Naive thymus-derived CD4-positive, alpha-beta T cell (primary cell): ENCODE data around the gene SRPRA. TPM values are rescaled to one million over a fixed set of nuclear protein-coding genes. Genes with fewer than 3 reads are reported as not detected.

Experiments
- ATAC-seq: fragments of 150-1000 bp; cut with Tn5 transposase; 2 replicates; pipeline ENCODE4 v1.10.0; 2021; ENCODE audit warnings: mild to moderate bottlenecking, moderate library complexity
- CTCF ChIA-PET: fragments of 350-600 bp; sonication (Branson Sonifier 250); formaldehyde crosslinking; loops from one replicate; lab custom pipeline; 2021; ENCODE audit warnings: antibody characterized with exemption; lab: Charles Lee
- POLR2A ChIA-PET: fragments of 350-600 bp; sonication (Branson Sonifier 250); formaldehyde crosslinking; loops from one replicate; lab custom pipeline; 2021; ENCODE audit warnings: antibody characterized with exemption, inconsistent platforms; lab: Charles Lee
- DNase-seq, 9 donors: peaks; one replicate each; pipeline versions ENCODE4 v3.0.0 to v3.0.0-alpha.2; 2020 to 2022; ENCODE audit warnings: mixed read lengths in 1 of 9
- H3K27ac ChIP-seq: one replicate; pipeline ENCODE4 v1.7.0; 2013; ENCODE audit warnings: mild to moderate bottlenecking, low read depth, low read length, moderate library complexity
- H3K27me3 ChIP-seq, 2 donors: one replicate each; pipeline ENCODE4 v1.7.0; 2013; ENCODE audit warnings: low read length in 2 of 2, mild to moderate bottlenecking in 2 of 2, moderate library complexity in 2 of 2; ENCODE audit not compliant: control insufficient read depth in 2 of 2, insufficient read depth in 2 of 2
- H3K36me3 ChIP-seq, 3 experiments: 1 replicate in 2 of 3; 2 replicates in 1 of 3; pipeline ENCODE4 v1.7.0; 2013; ENCODE audit warnings: low read length in 3 of 3, mild to moderate bottlenecking in 3 of 3, moderate library complexity in 1 of 3; ENCODE audit not compliant: insufficient read depth in 3 of 3, control insufficient read depth in 2 of 3
- H3K4me1 ChIP-seq, 2 donors: one replicate each; pipeline ENCODE4 v1.7.0; 2013; ENCODE audit warnings: low read length in 2 of 2, mild to moderate bottlenecking in 2 of 2, moderate library complexity in 1 of 2; ENCODE audit not compliant: control insufficient read depth in 2 of 2, insufficient read depth in 2 of 2
- H3K4me3 ChIP-seq: 2 replicates; pipeline ENCODE4 v1.7.0; 2013; ENCODE audit warnings: mild to moderate bottlenecking, low read length
- H3K9me3 ChIP-seq, 3 experiments: 1 replicate in 2 of 3; 2 replicates in 1 of 3; pipeline ENCODE4 v1.7.0; 2013; ENCODE audit warnings: low read length in 3 of 3; ENCODE audit not compliant: control insufficient read depth in 2 of 3
- H3K27ac Mint-ChIP-seq, 9 donors: one replicate each; pipeline ENCODE4 v1.8.0; 2020 to 2022; ENCODE audit warnings: mixed read lengths in 9 of 9, mild to moderate bottlenecking in 8 of 9, moderate library complexity in 5 of 9, inconsistent platforms in 2 of 9
- H3K27me3 Mint-ChIP-seq, 5 donors: one replicate each; pipeline ENCODE4 v1.8.0; 2021 to 2022; ENCODE audit warnings: mixed read lengths in 5 of 5, mild to moderate bottlenecking in 1 of 5
- H3K36me3 Mint-ChIP-seq, 5 donors: one replicate each; pipeline ENCODE4 v1.8.0; 2020 to 2022; ENCODE audit warnings: mixed read lengths in 5 of 5, mild to moderate bottlenecking in 3 of 5, inconsistent platforms in 1 of 5
- H3K4me1 Mint-ChIP-seq, 7 donors: one replicate each; pipeline ENCODE4 v1.8.0; 2020 to 2022; ENCODE audit warnings: mixed read lengths in 7 of 7, mild to moderate bottlenecking in 3 of 7, inconsistent platforms in 1 of 7
- H3K4me3 Mint-ChIP-seq, 10 donors: one replicate each; pipeline ENCODE4 v1.8.0; 2020 to 2022; ENCODE audit warnings: mild to moderate bottlenecking in 10 of 10, mixed read lengths in 10 of 10, moderate library complexity in 6 of 10, inconsistent platforms in 2 of 10
- H3K9me3 Mint-ChIP-seq, 11 donors: one replicate each; pipeline ENCODE4 v1.8.0; 2020 to 2022; ENCODE audit warnings: mixed read lengths in 11 of 11, mild to moderate bottlenecking in 4 of 11, inconsistent platforms in 1 of 11, moderate library complexity in 1 of 11
- intact Hi-C, 2 donors: fragments of 100-400 bp; cut with micrococcal nuclease; formaldehyde crosslinking; loops; one replicate each; pipeline ENCODE4 v1.15.1; 2023
- polyA plus RNA-seq, 2 donors: library from polyadenylated mRNA; unstranded; fragments of 300-500 nt; fragmentation: Illumina TruSeq; gene quantifications; one replicate each; pipeline ENCODE4 v1.2.3, GENCODE V29; 2021
- total RNA-seq, 6 experiments: library from RNA in 5 of 6; stranded (reverse) in 5 of 6; gene quantifications; 1 replicate in 5 of 6; 2 replicates in 1 of 6; pipeline ENCODE4 v1.2.3 and lab custom pipeline; 2021 to 2026

Gene SRPRA
- total and polyA plus RNA-seq, 7 experiments from 2014 or later, result 81.6 to 179 (median 149) TPM

DNA sequence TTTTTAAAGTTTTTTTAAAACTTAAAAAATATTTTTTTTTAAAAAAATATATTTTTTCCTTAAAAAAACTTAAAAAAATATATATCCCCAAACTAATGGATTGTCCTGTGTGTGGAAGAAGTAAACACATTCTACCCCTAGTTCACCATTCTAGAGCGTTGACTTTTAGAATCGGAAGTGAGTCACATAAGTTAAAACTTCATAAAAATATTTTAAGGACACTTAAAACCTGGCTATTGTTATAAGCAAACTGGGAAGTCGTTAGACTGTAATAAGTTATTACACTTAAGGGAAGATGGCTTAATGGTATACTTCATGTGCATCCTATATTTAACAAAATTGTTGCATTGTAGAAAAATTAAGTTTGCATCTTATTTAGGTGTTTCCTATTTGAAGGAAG, 36.0 kb downstream of the SRPRA start:
- POLR2A ChIA-PET, result no interaction called here
- H3K9me3 Mint-ChIP-seq, result no peaks in the 10 kb centered on the region
- H3K36me3 ChIP-seq, result peaks cover 0 to 3% (median 0%) of the 10 kb centered on the region in 3 experiments

DNA sequence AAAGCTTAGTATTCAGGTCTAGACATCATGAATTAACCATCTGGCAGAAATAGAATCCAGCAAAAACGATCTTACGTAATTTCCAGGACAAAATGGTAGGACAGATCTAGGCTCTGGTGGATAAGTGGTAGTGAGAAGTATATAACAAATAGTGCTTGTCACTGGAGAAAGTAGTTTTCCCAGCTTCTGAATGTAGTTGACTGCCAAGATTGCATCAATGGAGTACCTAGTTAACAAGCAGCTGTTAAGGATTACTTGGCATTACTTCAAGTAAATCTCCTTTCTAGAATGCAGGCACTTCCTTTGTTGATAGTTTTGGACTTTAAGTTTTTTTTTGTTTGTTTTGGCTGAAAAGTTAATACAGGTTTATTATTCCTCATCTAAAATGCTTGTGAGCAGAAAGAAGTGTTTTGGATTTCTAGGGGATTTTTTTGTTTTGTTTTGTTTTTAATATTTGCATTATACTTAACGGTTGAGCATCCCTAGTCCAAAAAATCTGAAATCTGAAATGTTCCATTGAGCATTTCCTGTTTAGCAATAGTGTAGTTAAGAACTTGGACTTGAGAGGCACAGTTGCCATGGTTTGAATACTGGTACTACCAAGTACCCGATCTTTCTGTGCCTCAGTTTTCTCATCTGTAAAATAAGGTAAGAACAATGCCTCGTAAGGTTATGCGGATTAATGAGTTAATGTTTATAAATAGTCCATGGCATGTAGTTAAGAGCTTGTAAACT, 36.8 kb downstream of the SRPRA start:
- peaks cover 7 to 29% (median 14%) of the 10 kb centered on the region in 5 donors for H3K36me3 Mint-ChIP-seq
- ChIA-PET CTCF (no interaction called here), POLR2A (no interaction called here)
- ATAC-seq (no peak), DNase-seq (no peak)
- H3K9me3 ChIP-seq, result no peaks in the 10 kb centered on the region
- no peak overlapping the region for H3K27ac ChIP-seq
- intact Hi-C loops, result no loop called here
- peaks cover 0 to 3% (median 0%) of the 10 kb centered on the region in 3 experiments for H3K36me3 ChIP-seq
- H3K4me1 Mint-ChIP-seq, result peaks cover 0 to 6% (median 4%) of the 10 kb centered on the region in 7 donors
- no peaks in the 10 kb centered on the region for H3K4me1 ChIP-seq
- no peak overlapping the region for H3K4me3 Mint-ChIP-seq
- H3K27me3 Mint-ChIP-seq, result no peaks in the 10 kb centered on the region
- H3K9me3 Mint-ChIP-seq, result no peaks in the 10 kb centered on the region
- H3K27me3 ChIP-seq, result no peaks in the 10 kb centered on the region
- no peak overlapping the region for H3K4me3 ChIP-seq
- H3K27ac Mint-ChIP-seq, result no peak overlapping the region

More for the DNA sequence above, 36.0 kb downstream of the SRPRA start:
- H3K27me3 ChIP-seq, result no peaks in the 10 kb centered on the region
- no peak for ATAC-seq
- no peak overlapping the region for H3K4me3 ChIP-seq
- peaks cover 0 to 6% (median 4%) of the 10 kb centered on the region in 7 donors for H3K4me1 Mint-ChIP-seq
- peaks cover 7 to 29% (median 14%) of the 10 kb centered on the region in 5 donors for H3K36me3 Mint-ChIP-seq
- no peak overlapping the region for H3K4me3 Mint-ChIP-seq
- DNase-seq, result no peak
- no peaks in the 10 kb centered on the region for H3K27me3 Mint-ChIP-seq
- CTCF ChIA-PET, result no interaction called here
- no peaks in the 10 kb centered on the region for H3K9me3 ChIP-seq
- H3K27ac Mint-ChIP-seq, result no peak overlapping the region
- H3K4me1 ChIP-seq, result no peaks in the 10 kb centered on the region
- intact Hi-C loops, result no loop called here
- no peak overlapping the region for H3K27ac ChIP-seq

DNA sequence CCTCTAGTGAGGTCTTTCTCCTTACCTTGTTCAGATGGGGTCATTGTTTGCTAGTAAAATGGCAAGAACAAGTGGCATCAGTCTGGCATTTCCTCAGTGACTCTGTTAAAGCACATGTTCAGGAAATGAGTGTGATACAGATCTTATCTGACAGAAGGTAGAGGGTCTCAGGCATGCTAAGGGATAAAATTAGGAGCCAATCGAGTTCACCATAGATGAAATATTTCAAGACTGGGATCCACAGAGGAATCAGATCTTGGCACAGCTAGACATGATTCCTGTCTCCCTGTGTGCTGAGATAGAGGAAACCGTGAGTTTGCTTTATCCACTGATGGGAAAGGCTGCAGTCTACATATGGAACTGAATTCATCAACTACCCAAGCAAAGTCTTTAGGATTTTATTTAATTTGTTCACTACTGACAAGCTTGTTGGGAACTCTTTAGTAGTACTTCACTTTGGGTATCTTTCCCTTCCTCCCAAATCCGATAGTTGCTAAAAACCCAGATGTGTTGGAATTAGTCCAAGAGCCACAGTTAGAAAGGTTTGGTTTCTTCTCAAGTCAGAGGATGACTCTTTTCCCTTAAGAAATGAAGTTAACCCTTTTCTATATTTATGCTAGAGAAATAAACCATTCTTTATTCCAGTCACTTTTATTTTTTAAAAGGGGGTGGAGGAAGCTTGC, 38.7 kb downstream of the SRPRA start:
- Histone ChIP-seq H3K4me3 (no peak overlapping the region), H3K36me3 (peaks cover 0 to 3% (median 0%) of the 10 kb centered on the region in 3 experiments), H3K9me3 (no peaks in the 10 kb centered on the region), H3K27ac (no peak overlapping the region), H3K27me3 (no peaks in the 10 kb centered on the region), H3K4me1 (no peaks in the 10 kb centered on the region)
- H3K27ac Mint-ChIP-seq, result no peak overlapping the region
- H3K9me3 Mint-ChIP-seq, result peaks cover 0 to 2% (median 0%) of the 10 kb centered on the region in 11 donors
- ChIA-PET POLR2A (no interaction called here), CTCF (no interaction called here)
- DNase-seq (no peak), ATAC-seq (no peak)
- peaks cover 0 to 21% (median 6%) of the 10 kb centered on the region in 5 donors for H3K36me3 Mint-ChIP-seq
- intact Hi-C loops, result no loop called here
- H3K4me1 Mint-ChIP-seq, result peaks cover 0 to 6% (median 4%) of the 10 kb centered on the region in 7 donors
- H3K4me3 Mint-ChIP-seq, result no peak overlapping the region
- no peaks in the 10 kb centered on the region for H3K27me3 Mint-ChIP-seq

DNA sequence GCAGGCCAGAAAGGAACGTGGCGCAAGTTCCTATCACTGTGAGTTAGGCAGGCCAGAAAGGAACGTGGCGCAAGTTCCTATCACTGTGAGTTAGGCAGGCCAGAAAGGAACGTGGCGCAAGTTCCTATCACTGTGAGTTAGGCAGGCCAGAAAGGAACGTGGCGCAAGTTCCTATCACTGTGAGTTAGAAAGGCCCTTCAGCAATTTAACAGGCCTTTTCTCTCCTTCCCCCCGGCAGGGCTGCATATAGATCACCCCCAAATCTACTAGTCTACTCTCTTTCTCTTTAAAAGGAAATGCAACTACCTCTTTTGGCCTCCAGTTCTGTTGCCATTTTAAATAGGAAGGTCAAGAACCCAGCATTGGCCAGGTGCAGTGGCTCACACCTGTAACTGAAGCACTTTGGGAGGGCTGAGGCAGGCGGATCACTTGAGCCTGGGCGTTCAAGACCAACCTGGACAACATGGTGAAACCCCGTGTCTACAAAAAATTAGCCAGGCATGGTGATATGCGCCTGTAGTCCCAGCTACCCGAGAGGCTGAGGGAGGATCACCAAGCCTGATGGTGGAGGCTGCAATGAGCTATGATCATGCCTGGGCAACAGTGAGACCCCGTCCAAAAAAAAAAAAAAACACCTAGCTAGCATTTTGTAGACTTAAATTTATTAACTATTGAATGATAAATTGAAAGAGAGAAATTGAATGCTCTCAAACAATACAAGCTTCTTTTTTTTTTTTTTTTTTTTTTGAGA, 42.2 kb downstream of the SRPRA start:
- Mint-ChIP-seq H3K27ac (no peak overlapping the region), H3K9me3 (peaks cover 0 to 2% (median 0%) of the 10 kb centered on the region in 11 donors), H3K4me1 (peaks cover 0 to 16% (median 6%) of the 10 kb centered on the region in 7 donors), H3K27me3 (no peaks in the 10 kb centered on the region), H3K4me3 (no peak overlapping the region), H3K36me3 (peaks cover 0 to 25% (median under 1%) of the 10 kb centered on the region in 5 donors)
- intact Hi-C loops, result no loop called here
- no peaks in the 10 kb centered on the region for H3K4me1 ChIP-seq
- CTCF ChIA-PET, result interaction anchor here (0.6 kb wide), 1 partner anchor 11 kb away, joined by 3 read pairs; no protein-coding TSS in a partner anchor
- ATAC-seq, result no peak
- no peaks in the 10 kb centered on the region for H3K27me3 ChIP-seq
- H3K36me3 ChIP-seq, result peaks cover 0 to 3% (median 0%) of the 10 kb centered on the region in 3 experiments
- H3K27ac ChIP-seq, result no peak overlapping the region
- POLR2A ChIA-PET, result no interaction called here
- H3K9me3 ChIP-seq, result no peaks in the 10 kb centered on the region
- no peak for DNase-seq
- H3K4me3 ChIP-seq, result no peak overlapping the region

DNA sequence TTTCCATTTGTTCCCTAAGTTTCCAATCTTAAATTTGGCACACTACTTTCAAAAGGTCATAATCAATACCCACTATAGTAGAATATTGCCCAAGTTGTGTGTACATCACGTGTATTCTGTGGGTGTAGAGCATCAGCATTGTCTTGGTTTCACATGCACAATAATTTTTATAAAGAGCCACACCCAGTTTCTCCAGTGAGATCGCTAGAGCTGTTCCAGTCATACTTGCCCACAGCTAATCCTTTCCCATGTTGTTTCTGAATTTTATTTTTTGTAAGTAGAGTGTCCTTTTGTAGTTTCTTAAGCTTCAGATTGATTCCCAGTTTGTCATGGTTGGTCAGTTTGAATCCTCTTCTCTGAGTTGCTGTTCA, 43.4 kb downstream of the SRPRA start:
- H3K36me3 ChIP-seq, result no peaks in the 10 kb centered on the region
- H3K27ac ChIP-seq, result no peak overlapping the region
- no peak overlapping the region for H3K4me3 Mint-ChIP-seq
- H3K36me3 Mint-ChIP-seq, result peaks cover 0 to 24% (median 0%) of the 10 kb centered on the region in 5 donors
- no peak overlapping the region for H3K27ac Mint-ChIP-seq
- peaks cover 0 to 15% (median 0%) of the 10 kb centered on the region in 7 donors for H3K4me1 Mint-ChIP-seq
- no peaks in the 10 kb centered on the region for H3K27me3 ChIP-seq
- ATAC-seq (no peak), DNase-seq (no peak)
- ChIA-PET CTCF (no interaction called here), POLR2A (interaction anchor here (0.7 to 1.0 kb wide), 2 partner anchors 44 to 92 kb away, joined by 3 read pairs; partner anchors contain the start of genes FOXRED1 and SRPRA)
- peaks cover 0 to 2% (median 0%) of the 10 kb centered on the region in 11 donors for H3K9me3 Mint-ChIP-seq
- H3K9me3 ChIP-seq, result no peaks in the 10 kb centered on the region
- intact Hi-C loops, result no loop called here
- no peak overlapping the region for H3K4me3 ChIP-seq
- no peaks in the 10 kb centered on the region for H3K27me3 Mint-ChIP-seq
- no peaks in the 10 kb centered on the region for H3K4me1 ChIP-seq

DNA sequence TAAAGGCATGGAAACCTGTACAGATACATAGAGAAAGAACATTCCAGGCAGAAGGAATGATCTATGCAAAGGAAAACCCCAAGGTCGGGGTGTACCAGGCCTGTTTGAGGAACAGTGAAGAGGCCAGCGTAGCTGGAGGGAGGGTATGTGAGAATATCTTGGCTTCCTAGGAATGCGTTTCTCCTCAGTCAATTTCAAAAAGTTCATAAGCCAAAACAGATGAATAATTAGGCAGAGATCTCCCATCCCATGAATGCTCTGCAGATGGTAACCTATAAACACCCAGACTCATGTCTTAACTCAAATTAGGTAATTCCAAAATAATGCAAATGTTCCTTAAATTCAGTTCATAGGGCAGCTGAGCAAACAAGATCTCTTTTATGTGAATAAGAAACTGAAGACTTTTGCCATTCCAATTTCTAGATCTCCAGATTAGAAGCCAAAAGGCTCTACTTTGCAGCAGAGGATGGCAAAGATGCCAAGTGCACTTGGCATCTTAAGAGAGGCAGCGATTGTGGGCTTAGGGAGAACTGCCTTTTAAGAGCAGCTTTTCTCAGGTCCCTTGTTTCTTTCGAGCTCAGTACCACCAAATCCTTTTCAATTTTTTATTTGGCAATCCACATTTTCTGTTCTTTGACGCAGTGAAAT, 43.9 kb downstream of the SRPRA start:
- no peak for DNase-seq
- Mint-ChIP-seq H3K4me1 (peaks cover 0 to 15% (median 0%) of the 10 kb centered on the region in 7 donors), H3K36me3 (peaks cover 0 to 23% (median 0%) of the 10 kb centered on the region in 5 donors), H3K27me3 (no peaks in the 10 kb centered on the region), H3K4me3 (no peak overlapping the region), H3K27ac (no peak overlapping the region), H3K9me3 (peaks cover 0 to 2% (median 0%) of the 10 kb centered on the region in 11 donors)
- intact Hi-C loops, result no loop called here
- Histone ChIP-seq H3K27me3 (no peaks in the 10 kb centered on the region), H3K27ac (no peak overlapping the region), H3K9me3 (no peaks in the 10 kb centered on the region), H3K36me3 (no peaks in the 10 kb centered on the region), H3K4me1 (no peaks in the 10 kb centered on the region), H3K4me3 (no peak overlapping the region)
- CTCF ChIA-PET, result no interaction called here
- POLR2A ChIA-PET, result interaction anchor here (0.7 to 1.0 kb wide), 2 partner anchors 44 to 93 kb away, joined by 3 read pairs; partner anchors contain the start of genes FOXRED1 and SRPRA
- no peak for ATAC-seq
